Cerebellar cortex (tissue), 1 donor: ENCODE measurements around the gene TNRC18.
A peak's percentile ranks its signal among the peaks of the same experiment; 100 is the strongest.
"Not testable (repeated sequence)": the region's sequence is repeated elsewhere in the genome, so short reads cannot be mapped to it uniquely, and the experiment has no call there.

Experiments used
- DNase-seq: peaks from one replicate; pipeline ENCODE4 v3.0.0-alpha.2; 2015; ENCODE audit warnings: low spot score

Gene TNRC18

DNA sequence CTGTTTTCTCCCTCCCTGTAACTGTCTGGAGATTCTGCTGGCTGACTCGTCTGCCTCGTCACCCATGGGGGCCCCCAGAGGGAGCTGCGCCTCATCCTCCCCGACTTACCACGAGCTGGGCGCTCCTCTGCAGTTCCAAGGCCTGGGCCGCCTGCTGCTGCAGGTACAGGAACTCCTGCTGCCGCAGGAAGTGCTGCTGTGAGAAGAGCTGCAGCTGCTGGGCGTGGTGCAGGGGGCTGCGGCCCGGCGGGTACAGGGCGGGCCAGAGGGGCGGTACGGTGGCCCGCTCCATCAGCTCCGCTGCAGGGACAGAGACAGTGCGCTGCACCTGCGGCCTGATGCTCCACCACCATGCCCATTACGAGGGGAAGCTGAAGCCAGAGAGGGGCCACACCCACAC lies 47.7 kb downstream of the TNRC18 start:
- no peak for DNase-seq

DNA sequence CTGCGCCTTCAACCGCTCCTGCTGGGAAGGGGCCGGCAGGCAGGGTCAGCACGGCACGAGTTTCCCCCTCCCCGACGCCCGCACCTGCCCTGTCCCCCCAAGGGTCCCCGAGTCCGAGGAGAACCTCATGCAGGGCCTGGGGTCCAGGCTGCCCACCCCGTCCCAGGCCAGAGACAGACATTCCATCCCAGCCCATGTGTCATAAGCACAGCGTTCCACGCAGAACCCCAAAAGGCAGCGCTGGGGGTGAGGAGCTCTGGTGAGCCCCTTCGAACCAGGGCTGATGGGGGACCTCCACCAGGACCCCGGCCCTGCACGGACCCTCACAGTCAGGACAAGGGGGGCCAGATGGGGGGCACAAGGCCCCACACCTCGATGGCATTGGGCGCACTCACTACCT lies 49.2 kb downstream of the TNRC18 start:
- no peak for DNase-seq

DNA sequence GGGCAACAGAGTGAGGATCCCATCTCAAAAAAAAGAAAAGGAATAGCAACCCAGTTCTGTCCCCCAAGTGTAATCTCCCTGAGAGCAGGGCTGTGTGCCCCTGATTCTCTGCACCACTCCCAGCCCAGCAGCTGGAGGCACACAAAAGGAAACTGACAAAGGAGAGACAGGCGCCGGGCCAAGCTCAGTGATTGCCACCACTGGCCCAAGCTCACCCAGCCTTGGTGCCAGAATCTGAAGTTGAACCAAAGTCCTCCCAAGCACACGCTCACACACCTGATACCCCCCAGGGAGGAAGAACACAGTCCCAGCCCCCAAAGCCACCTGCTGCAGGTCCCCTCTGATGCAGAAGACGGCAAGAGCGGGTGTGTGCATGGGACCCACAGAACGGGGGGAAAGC lies 50.3 kb downstream of the TNRC18 start:
- DNase-seq, result no peak

DNA sequence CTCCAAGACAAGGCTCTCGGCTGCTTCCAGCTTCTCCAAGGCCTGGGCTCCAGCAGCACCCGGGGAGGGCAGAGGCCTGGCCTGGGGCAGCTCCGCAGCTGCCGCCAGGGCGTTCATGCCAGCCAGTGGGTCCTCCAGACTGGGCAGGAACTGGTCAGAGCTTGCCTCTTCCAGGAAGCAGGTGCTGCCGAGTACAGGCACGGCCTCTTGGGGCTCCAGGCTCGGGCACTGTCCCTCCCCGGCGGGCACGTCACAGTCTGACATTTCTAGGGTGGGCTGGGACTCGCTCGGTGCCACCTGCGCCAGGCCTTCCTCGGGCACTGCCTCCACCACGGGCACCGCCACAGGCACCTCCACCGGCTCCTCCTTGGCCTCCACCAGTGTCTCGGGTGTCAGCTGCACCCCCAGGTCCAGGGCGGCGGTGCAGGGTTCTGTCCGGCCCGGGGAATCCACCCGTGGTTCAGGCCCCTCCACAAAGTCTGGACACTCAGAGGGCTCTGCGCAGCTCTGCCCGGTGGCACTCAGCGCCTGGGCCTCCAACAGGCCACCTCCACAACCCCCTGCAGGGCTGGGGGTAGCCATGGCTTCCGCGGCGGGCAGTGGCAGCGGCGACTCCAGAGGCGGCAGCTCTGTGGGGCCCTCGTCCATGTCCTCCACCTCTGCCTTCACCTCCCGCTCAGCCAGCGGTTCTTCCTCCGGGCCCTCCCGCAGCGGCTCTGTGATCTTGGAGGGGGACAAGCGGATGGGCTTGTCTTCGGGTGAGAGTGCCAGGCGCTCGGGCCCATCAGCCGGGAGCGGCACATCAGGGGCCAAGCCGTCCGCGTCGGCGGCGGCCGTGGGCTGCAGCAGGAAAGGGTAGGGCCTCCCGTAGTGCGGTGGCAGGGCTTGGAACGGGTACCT lies 52.9 kb downstream of the TNRC18 start:
- no peak for DNase-seq

DNA sequence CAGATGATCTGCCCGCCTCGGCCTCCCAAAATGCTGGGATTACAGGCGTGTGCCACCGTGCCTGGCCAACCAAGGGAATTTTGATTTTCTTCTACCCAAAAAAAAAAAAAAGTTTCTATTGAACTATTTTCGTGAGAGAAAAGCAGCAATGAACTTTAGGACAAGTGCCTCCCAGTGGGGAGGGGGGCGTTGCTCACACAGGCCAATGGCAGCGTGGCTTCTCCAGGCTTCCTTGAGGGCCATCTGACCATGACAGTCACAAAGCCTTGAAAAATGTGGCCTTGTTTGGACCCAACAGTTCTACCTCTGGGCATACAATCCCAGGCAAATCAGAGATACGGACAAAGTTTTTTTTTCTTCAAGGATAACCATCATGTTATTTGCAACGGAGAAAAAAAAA lies 56.0 kb downstream of the TNRC18 start:
- DNase-seq, result no peak

DNA sequence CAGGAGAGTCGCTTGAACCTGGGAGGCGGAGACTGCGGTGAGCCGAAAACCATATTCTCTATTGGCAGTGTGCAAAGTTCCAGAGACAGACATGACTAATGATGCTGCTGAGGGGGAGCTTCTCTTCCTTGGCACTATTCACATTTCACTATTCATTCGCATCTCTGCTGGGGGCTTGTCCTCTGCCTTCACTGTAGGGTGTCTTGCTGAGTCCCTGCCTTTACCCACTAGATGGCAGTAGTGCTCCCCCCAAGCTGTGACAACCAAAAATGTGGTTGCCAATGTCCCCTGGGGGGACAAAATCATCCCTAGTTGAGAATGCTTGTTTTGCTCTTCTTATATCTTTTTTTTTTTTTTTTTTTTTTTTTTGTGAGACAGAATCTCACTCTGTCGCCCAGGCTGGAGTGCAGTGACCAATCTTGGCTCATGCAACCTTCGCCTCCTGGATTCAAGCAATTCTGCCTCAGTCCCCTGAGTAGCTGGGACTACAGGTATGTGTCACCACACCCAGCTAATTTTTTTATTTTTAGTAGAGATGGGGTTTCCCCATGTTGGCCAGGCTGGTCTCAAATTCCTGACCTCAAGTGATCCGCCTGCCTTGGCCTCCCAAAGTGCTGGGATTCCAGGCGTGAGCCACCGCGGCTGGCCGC lies 57.5 kb downstream of the TNRC18 start:
- DNase-seq, result peak; percentile 93

- DNase-seq, result no peak
Observed at GRCh38 chr7:5363729-5364128, 59.9 kb downstream of the TNRC18 start.

- DNase-seq, result no peak
Observed at GRCh38 chr7:5362466-5362865, 61.2 kb downstream of the TNRC18 start.

DNA sequence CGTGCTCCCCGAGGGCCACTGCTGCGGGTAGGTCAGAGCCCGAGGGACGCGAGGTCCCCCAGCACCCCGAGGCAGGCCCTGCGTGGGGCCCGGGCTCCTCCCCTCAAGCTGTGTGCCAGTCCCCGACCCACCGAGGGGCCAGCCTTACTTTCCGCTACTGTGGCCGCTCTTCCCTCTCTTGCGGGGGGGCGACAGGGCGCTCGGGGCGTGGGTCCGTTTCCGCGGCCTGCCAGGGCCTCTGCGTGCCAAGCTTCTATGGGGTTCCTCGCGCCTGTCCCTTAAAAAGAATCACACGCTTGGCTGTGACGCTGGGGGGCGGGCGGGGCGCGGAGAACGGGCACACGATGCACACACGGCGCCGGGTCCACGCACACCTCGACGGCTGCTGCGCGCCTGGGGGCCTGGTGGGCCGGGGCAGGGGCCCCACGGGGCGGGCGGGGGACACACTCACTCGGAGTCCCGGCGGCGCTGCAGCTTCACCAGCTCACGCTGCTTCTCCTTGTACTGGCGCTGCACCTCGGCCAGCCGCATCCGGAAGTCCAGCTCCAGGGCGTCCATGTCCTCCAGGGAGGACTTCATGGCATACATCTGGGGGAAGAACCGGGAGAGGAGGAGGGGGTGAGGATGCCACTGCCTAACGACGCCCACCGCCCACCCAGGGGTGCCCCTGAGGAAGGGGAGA lies 62.0 kb downstream of the TNRC18 start:
- no peak for DNase-seq

DNA sequence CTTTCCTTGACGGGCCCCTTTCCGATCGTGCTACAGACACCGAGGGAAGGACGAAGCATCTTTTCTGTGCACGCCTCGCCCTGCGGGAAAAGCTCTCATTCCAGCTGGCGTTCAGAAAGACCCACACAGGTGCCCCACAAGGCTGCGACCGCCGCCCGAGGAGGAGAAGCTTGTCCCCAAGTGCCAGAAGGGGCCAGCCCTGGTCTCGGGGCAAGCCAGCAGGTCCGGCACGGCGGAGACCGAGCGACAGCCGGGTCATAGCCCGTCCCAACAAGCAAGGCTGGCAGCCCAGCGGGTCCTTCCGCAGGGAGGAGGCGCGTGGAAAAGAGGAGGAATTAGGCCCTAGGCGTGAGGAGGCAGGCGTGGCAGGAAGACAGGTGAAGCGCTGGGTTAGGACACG lies 62.7 kb downstream of the TNRC18 start:
- DNase-seq, result no peak

- DNase-seq, result no peak
Observed at GRCh38 chr7:5360451-5360850, 63.2 kb downstream of the TNRC18 start.

DNA sequence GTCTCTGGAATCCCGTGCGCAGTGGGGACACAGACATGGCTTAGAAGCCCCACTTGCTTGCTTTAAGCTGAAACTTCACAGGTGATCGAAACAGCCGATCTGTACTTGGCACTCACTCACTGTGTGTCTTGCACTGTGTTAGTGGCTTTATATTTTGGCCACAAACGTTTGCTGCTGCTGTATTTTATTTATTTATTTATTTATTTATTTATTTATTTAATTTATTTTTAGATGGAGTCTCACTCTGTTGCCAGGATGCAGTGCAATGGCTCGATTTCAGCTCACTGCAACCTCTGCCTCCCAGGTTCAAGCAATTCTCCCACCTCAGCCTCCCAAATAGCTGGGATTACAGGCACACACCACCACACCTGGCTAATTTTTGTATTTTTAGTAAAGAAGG lies 63.6 kb downstream of the TNRC18 start:
- not testable (repeated sequence) for DNase-seq

- DNase-seq, result no peak
Observed at GRCh38 chr7:5359344-5359743, 64.3 kb downstream of the TNRC18 start.

DNA sequence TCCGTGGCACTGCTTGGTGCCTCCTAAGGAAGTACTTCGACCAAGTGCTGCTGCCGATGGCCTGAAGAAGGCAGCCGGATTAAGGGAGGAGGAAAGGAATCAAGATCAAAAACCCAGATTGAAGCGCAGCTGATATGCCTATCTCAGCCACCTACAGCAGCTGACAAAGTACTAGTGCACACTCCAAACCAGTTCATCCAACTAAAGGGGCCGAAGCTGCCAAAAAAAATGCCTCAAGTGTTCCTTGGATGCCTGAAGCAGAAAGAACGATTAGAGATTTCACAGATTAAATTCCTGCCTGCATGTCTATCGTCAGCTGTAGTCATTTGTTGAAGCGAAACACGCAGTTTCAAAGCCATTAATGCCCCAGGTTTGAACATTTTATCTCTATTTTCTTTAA lies 65.7 kb downstream of the TNRC18 start:
- no peak for DNase-seq

GRCh38 chr7:5356751-5357119 lies 66.9 kb downstream of the TNRC18 start:
- no peak for DNase-seq

DNA sequence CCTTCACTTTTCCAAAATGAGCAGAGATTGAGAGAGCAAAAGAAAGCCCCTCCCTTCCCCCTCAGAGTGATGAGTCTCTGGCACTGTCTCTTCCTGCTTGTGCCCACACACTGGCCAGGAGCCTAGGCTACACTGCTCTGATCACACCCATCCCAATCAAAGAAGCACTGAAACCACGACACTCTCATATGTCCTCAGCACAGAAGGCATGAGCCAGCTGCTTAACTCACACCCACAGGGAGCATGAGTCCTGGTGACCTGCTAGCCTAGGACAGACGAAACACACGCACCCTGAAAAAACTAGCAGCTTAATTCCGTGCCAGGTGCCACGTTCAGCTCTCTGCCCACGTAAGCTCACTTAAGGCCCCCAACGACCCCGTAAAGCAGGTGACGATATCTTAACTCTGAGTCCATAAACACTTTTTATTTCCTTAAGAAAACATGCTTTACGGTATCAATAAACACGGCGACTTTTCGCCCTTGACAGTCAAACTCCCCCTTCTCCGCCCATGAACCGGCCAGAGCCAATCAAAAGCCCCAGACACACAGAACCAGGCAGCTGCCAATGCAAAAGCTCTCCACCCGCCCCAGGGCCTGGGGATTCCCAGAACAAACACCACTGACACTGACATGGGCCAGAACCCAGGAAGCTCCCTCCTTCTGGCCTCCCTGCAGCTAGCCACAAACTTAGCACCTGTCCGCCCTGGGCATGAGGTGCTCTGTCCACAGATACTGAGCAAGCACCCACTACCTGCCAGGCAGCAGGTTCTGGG lies 69.0 kb downstream of the TNRC18 start:
- peak; percentile 63 for DNase-seq

GRCh38 chr7:5352440-5353010 lies 71.1 kb downstream of the TNRC18 start:
- no peak for DNase-seq

GRCh38 chr7:5351507-5352265 lies 71.9 kb downstream of the TNRC18 start:
- peak; percentile 50 for DNase-seq

DNA sequence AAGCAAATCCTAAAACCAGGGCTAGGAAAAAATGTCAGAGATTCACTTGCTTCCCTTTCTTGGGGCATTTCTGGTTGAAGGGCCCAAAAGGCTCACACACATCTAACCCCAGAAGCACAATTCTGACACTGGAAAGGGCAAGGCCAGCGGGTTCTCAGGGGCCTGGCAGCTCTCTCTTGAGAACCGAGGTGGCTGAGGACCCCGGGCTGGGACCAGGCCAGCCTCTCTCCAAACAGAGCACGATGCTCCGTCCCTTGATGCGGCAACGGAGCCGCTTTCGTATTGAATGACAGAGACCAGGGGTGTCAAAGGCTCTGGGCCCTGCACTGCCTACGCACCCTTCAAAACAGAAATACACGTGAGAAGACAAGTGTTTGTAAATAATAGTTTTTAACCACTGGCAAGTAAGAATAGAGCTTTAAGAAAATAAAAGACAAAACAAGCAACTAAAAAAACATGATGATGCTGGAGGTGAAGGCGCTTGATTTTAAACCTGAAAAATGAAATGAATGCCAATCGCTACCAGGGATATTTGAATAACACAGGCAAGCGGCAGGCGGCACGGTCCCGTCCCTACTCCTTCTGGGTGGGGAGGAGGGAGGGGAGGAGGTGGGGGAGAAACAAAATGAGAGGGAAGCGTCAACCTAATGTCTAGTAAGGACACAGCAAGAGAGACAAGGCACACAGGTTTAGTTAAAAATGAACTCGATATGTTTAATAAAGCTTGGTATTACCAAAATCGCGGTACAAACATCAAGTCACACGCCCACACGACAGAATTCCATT lies 72.8 kb downstream of the TNRC18 start:
- DNase-seq, result no peak

GRCh38 chr7:5350174-5350463 lies 73.5 kb downstream of the TNRC18 start:
- DNase-seq, result no peak
